HepG2 (cell line): ENCODE results near the gene CDYL.

Source experiments
- CTCF ChIP-seq: sonication (generic); formaldehyde crosslinking; IDR thresholded peaks from 2 replicates; pipeline ENCODE4 v1.5.0; 2020; ENCODE audit warnings: mild to moderate bottlenecking, missing genetic modification reagents, moderate library complexity
- IKZF5 ChIP-seq: IDR thresholded peaks from 2 replicates; pipeline ENCODE4 v1.6.1; 2018; ENCODE audit warnings: missing genetic modification reagents, mild to moderate bottlenecking, missing compliant biosample characterization
- KLF16 ChIP-seq, 2 experiments: sonication (generic) in 1 of 2; formaldehyde crosslinking in 1 of 2; IDR thresholded peaks; 2 replicates each; pipeline versions ENCODE4 v1.6.1 to v1.8.0; 2016 to 2023; ENCODE audit warnings: missing genetic modification reagents in 2 of 2, missing compliant biosample characterization in 1 of 2
- TBP ChIP-seq: sonication (generic); formaldehyde crosslinking; IDR thresholded peaks from 2 replicates; pipeline ENCODE4 v1.5.0; 2020; ENCODE audit warnings: missing genetic modification reagents
- TFDP2 ChIP-seq: sonication (generic); formaldehyde crosslinking; IDR thresholded peaks from 2 replicates; pipeline ENCODE4 v1.4.0; 2020; ENCODE audit warnings: missing genetic modification reagents
- ZNF160 ChIP-seq: sonication (generic); formaldehyde crosslinking; IDR thresholded peaks from 2 replicates; pipeline ENCODE4 v1.8.0; 2022; ENCODE audit warnings: mild to moderate bottlenecking, inconsistent platforms, missing genetic modification reagents
- ZNF777 ChIP-seq: sonication (generic); formaldehyde crosslinking; IDR thresholded peaks from 2 replicates; pipeline ENCODE4 v1.4.0; 2020; ENCODE audit warnings: missing genetic modification reagents

- no peak for TF ChIP-seq IKZF5 (CRISPR knock-in tag)
- no peak for TF ChIP-seq KLF16 (CRISPR knock-in tag; IDR thresholded peaks at IDR 0.05)
- peak; percentile 59 for TF ChIP-seq CTCF
- no peak for TF ChIP-seq TFDP2 (CRISPR knock-in tag)
- no peak for TF ChIP-seq TBP (CRISPR knock-in tag)
- no peak for TF ChIP-seq ZNF160 (CRISPR knock-in tag)
- TF ChIP-seq ZNF777 (CRISPR knock-in tag) = no peak
Observed at GRCh38 chr6:4844108-4844507, 67.9 kb downstream of the CDYL start.
